DMS114 treated with DMSO at 0.1 percent for 48 hours (cell line): Measurements from ENCODE around the gene FADS6.

Experiments used
- DNase-seq: peaks from one replicate; lab custom pipeline; 2025; ENCODE audit not compliant: unreplicated experiment; lab: John Stamatoyannopoulos, UW

Gene FADS6, protein sequence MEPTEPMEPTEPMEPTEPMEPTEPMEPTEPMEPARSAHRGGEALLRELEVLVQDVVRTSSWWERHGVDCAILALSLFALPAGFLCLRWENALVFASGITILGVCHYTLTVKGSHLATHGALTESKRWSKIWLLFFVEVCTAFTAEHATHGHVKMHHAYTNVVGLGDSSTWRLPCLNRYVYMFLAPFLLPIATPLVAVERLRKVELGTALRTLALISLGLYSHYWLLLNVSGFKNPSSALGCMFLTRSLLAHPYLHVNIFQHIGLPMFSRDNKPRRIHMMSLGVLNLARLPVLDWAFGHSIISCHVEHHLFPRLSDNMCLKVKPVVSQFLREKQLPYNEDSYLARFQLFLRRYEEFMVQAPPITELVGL

DNA sequence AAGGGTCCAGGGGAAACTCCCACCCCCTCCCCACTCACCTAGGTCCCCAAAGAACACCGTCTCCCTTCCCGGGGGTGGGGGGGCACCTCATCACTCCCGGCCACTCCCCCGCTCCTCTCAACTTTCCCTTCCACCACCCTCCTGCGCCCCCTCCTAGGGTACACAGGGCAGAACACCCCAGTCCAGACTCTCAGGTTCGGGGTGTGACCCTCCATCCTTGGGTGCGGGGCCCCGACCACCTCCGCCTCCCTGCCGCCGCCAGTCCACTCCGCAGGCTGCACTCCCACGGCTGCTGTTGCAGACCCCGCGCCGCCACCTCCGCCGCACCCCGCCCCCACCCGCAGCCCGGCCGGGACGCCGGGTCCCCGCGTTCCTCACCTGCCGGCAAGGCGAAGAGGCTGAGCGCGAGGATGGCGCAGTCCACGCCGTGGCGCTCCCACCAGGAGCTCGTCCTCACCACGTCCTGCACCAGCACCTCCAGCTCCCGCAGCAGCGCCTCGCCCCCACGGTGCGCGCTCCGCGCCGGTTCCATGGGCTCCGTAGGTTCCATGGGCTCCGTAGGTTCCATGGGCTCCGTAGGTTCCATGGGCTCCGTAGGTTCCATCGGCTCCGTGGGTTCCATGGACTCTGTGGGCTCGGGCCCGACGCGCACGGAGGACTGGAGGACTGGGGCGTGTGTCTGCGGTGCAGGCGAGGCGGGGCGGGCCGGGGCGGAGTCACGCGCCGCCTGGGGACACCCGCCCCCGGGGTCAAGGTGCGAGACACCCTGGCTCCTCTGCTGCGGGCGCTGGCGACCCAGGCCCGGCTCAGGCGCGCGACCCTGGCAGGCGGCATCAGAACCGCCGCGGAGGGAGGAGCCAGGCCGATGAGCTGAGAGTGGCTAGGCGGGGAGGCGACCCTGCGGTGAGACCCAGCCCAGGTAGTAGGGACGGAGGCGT is at the start of gene FADS6:
Gene FADS6, minus strand, starts transcription at position 660 of the 938 bp plus-strand sequence. Its CDS starts 38 bp downstream, at position 622.
- DNase-seq, result no peak

DNA sequence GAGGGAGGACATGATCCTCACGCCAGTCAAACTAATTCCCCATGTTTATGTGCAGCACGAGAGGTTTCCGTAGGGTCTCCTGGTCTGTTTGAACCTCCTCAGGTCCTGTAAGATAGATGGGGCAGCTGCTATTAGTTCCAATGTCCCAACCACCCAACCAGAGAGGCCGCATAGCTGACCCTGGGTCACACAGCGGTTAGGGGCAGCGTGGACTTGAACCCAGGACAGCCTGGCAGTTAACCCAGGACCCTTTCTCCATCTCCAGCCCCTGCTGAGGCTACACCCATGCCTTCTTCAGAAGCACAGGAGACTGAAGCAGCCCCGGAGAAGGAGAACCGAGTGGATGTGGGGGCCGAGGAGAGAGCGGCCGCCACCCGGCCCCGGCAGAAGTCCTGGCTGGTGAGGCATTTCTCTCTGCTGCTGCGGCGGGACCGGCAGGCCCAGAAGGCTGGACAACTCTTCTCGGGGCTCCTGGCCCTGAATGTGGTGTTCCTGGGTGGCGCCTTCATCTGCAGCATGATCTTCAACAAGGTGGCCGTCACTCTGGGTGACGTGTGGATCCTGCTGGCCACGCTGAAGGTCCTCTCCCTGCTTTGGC is 47.8 kb upstream of the FADS6 start:
- DNase-seq, result no peak

DNA sequence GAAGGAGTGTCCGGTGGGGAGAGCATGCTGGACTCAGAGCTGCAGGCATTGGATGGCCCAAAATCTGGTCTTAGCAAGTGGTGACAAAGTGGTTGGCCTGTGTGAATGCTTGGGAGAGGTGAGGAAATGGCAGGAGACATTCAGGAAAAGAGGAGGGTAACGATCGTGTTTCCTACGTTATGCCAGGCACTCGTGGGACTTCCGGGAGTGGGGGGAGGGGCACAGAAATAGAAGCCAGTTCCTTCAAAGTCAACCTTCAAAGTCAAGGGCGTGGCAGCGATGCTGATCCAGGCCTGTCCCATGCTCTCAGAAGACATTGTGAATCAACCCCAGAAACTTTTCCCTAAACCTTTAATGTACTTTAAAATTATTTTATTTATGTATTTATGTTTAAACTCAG is 46.1 kb upstream of the FADS6 start:
- DNase-seq, result no peak

DNA sequence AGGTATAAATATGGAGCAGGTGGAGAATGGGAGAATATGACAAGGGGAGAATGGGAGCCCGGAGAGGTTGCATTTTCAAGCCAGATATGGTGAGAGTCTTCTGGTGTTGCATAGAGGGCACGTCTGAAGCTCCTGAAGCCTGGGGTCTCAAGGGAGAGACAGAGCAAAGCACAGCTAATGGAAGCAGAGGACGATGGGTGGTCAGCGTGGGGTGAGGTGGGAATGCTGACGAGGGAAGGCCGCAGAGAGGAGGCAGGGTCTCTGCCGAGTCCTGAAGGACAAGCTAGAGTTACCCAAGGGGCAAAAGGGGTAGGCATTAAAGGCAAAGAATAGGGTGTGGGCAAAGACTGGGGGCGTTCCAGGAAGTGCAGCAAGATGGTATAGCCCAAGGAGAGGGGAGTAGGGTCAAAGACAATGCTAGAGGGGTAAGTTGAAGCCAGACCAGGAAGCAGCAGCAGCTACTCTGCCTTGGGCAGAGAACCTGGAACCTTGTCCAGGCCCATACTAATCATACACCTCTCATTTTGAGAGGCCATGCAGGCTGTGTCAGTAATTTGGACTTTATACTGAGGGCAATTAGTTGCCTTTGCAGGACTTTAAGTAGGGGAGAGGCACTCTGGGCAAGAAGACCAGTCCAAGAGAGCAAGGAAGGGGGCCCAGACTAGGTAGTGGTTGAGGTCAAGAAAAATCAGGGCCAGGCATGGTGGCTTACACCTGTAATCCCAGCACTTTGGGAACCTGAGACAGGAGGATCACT is 44.9 kb upstream of the FADS6 start:
- no peak for DNase-seq

DNA sequence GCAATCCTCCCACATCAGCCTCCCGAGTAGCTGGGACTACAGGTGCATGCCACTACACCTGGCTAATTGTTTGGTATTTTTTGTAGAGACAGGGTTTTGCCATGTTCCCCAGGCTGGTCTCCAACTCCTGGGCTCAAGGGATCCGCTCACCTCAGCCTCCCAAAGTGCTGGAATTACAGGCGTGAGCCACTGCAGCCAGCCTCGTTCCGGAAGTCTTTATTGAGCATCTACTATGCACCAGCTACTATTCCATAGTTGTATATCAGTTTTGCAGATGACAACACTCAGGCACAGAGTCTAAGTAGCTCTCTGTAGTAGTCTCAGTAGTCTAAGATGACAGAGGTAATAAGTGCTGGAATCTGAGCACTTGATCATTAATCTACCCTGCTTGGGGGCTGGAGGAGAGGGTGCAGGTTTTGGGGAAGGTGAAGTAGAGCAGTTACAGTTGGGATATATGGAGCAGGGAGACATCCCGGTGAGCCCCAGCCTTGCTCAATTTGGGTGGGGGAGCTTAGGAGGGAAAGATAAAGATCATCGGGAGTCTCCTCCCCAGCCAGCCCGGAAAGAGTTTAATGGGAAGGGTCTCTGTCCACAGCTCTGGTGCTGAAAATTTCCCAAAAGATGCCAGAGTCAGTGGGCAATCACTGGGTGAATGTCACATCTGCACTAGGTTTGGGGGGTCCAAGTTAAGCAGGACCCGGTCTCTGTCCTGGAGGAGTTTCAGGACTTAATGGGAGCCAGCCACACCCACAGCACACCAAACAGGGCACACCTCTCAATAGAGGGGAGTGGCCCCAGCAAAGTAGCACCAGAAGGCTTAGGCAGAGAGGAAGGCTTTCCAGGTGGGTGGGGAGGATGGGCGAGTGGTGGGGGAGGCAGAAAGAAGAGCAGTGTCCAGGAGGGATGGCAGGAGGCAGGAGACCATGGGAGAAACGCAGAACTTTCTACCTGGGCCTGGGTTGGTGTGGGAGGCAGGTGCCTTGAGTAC is 43.9 kb upstream of the FADS6 start:
- DNase-seq, result no peak

DNA sequence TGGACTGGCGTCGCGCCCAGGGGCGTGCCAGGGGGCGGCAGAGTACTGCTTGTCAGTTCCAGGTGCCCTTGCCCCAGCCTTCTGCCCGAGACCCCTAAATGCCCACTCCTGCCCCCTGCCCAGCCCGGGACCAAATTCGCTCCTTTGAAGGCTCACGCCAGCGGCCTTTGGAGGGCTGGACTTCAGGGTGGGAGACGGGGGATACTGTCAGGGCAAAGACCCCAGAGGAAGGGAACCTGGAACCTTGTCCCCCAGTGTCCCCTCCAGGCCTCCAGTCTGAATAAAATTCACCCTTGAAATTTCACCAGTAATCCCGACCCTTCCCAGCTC is 43.0 kb upstream of the FADS6 start:
- no peak for DNase-seq

DNA sequence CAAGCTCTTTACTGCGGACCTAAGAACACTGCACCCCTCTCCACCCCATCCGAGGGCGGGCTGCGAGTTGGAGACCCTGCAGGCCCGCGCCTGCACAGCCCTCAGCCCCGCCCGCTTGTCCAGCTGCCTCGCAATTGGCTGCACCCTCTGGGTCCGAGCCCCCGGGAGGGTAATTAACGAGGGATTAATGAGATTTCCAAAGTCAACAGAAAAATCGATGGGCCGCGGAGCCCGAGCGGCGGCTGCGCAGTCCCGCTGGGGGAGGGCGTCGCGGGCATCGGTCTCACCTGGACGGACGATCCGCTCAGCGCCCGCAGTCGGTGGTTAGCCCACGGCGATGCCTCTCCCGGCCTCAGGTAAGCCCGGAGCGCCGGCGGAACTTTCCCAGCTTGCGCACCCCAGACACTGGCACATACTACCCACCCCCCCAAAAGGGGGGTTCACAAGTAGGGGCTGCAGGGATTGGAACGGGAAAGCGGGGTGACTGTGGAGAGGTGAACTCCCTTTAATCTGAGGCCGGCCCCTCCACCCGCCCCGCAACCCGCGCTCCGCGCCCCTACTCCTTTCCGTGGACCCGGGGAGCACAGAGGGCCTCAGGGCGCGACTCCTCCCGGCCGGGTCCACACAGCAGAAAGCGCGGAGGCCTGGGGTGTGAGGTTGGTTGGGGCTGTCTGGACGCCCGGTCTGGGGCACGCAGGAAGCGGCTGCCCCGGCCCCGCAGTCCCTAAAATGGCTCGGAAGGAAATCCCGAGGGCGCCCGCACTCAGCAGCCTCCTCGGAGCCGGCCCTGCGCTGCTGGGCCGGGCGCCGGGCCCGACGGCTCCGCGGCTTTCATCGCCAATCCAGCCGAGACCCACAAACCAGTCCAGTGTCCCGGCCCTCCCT is 42.4 kb upstream of the FADS6 start, which contains the start of gene OTOP3:
Gene OTOP3, plus strand, starts transcription at position 314 of the 885 bp plus-strand sequence. Its CDS starts 24 bp downstream, at position 338.
- DNase-seq, result no peak

DNA sequence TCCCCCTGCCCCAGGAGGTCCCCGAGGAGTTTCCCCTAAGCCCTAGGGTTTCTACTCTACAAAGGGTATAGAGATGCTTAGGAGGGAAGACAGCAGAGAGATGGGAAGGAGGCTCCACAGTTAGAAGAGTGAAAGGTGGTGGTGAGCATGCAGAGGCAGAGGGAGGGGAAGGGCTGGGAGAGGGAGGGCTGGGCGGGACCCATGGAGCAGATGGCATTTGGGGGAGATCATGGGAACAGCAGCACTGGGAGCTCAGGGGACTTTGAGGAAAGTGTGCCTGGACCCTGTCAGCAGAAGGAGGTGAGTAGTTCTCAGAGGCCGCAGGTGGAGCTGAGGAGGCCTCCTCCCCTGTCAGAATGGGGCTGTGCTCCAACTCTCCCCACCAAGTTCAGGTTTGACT is 41.6 kb upstream of the FADS6 start:
- DNase-seq, result no peak

DNA sequence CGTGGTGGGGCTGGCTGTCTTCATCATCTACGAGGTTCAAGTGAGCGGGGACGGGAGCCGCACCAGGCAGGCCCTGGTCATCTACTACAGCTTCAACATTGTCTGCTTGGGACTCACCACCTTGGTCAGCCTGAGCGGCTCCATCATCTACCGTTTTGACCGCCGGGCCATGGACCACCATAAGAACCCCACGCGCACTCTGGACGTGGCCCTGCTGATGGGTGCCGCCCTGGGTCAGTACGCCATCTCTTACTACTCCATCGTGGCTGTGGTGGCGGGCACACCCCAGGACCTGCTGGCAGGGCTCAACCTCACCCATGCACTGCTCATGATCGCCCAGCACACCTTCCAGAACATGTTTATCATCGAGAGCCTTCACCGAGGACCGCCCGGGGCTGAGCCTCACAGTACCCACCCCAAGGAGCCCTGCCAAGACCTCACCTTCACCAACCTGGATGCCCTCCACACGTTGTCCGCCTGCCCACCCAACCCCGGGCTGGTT is 37.2 kb upstream of the FADS6 start:
- no peak for DNase-seq

DNA sequence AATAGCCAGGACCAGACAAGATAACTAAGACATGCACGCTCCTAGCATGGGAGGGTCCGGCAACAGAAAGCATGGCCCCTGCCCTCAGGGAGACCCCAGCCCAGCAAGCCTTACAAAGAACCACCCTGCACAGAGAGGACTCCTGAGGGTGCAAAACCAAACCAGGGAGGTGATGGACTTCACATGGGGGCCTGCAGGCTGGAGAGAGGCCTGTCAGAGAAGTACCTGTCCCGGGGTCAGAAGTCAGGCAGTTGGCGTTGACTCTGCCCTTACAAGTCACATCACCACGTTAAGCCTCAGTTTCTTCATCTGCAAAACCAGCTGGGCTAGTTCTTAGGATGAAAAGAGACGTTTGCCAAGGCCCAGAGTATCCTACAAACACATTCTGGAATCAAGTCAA is 35.4 kb upstream of the FADS6 start:
- DNase-seq, result no peak

DNA sequence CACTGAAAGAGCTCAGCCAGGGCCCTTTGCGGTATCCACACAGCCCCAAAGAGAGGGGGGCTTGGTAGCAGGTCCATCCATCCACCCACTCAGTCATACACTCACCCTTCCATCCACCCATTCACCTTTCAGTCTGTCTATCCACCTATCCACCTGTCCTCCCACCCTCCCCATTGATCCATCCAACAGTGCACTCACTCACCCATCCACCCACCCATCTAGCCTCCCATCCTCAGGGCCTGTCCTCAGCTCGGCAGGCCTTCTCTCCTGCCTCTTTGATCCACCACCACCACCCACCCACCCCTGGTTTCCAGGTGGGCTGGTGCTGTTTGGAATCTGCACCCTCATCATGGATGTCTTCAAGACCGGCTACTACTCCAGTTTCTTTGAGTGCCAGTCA is 31.8 kb upstream of the FADS6 start:
- no peak for DNase-seq

DNA sequence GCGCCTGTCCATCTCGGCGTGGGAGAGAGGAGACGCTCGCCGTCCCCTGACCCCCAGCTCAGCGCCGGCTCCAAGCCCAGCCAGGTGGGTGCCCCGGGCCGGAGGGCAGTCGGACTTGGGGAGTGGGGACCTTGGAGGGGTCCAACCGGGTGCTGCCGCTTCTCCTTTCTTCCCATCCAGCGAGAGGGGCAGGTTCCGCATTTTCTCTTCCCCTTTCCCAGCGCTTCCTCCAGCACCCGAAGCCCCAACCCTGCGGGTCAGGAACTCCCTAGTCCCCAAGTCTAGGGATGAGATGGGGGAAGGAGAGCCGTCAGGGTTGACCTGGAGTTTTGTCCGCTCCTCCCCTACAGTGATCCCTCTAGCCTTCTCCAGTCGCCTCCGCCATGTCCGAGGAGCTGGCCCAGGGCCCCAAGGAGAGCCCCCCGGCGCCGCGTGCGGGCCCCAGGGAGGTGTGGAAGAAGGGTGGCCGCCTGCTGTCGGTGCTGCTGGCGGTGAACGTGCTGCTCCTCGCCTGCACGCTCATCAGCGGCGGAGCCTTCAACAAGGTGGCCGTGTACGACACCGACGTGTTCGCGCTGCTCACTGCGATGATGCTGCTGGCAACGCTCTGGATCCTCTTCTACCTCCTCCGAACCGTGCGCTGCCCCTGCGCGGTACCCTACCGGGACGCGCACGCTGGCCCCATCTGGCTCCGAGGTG is 31.0 kb upstream of the FADS6 start, which contains the start of gene OTOP2:
Gene OTOP2, plus strand, starts transcription at position 24 of the 699 bp plus-strand sequence. Its CDS starts 360 bp downstream, at position 384.
- no peak for DNase-seq

DNA sequence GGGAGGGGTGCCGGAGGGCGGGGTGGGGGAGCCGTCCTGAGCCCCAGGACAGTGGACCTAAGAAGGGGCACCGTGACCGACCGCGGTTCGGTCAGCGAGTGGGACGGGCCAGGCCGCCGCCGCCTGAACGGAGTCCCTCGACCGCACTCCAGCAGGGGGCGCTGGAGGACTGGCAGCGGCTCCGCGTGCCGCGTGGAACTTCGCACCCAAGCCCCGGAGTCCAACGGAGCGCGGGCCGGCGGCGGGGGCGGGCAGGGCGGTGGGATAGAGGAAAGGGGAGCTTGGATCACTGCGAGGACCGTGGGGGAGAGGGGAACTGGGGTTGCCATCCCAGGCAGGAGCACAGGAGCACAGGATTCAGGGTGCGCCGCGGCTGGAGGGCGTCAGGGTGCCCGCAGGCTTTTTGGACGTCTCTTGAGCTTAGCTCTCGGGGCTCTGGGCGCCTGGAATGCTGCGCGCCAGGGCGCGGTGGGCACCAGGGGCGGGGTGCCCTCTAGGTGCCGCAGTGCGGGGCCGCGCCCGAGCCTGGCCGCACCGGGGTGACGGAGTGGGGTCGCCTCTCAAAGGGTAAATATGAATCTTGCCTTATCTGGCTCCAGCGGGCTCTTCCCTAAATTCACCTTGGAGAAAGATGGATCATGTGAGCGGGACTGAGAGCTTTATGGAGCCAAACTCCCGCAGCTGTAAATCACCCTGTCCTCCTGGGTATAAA is 30.3 kb upstream of the FADS6 start:
- DNase-seq, result no peak

DNA sequence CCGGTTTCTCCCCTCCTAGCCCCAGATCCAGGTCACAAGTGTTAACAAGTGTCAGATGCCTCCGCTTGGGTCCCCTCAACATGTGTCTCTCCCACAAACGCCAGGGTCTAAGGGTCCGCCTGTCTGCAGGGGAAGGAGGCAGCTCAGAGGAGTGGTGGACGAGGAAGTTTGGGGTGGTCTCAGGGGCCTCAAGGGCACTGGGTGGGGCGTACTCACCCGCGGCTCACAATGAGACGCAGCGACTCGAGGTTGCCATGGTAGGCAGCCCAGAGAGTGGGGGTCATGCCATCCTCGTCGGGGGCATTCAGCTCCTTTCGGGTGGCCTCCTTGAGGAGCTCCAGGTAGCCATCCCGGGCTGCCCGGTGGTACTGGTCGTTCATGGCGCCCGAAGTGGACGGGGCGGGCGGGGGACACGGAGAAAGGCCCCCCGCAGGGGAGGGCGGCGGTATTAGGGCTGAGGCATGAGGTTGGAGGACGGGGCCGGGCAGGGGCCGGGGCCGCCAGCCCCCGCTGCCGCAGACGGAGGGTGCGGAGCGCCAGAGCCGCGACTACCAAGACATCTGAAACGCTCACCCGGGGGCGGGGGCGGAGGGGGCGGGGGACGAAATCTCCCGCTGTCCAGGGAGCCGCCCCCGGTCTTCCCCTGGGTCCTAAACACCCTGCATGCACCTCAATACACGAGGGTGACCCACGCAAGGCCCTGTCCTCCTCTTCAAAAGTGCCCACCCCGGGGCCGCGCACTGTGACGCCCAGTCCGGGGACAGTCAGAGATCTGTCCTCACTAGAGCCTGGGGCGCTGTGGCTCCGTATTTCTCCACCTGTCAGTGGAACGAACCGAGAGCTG is 29.5 kb upstream of the FADS6 start, which contains the start of gene USH1G:
Gene USH1G, minus strand, starts transcription at position 562 of the 844 bp plus-strand sequence. Its CDS starts 182 bp downstream, at position 380.
- no peak for DNase-seq

DNA sequence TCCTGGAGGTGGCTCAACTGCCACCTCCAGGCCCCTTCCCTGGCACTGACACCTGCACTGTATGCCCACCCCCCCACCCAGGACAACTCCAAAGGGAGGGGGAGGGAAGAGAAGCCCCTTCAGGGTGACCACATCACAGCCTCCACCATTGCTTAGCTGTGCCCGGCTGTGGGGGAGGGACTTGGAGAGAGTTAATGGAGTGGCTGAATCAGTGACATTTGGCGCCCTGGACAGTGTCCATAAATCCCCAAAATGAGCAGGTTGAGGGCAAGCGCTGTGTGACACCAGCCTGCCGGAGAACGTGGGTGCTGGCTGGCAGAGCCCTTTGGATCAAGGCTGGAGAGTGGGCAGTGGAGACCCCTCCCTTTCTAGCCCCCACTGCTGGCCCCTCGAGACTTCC is 28.7 kb upstream of the FADS6 start:
- DNase-seq, result no peak

DNA sequence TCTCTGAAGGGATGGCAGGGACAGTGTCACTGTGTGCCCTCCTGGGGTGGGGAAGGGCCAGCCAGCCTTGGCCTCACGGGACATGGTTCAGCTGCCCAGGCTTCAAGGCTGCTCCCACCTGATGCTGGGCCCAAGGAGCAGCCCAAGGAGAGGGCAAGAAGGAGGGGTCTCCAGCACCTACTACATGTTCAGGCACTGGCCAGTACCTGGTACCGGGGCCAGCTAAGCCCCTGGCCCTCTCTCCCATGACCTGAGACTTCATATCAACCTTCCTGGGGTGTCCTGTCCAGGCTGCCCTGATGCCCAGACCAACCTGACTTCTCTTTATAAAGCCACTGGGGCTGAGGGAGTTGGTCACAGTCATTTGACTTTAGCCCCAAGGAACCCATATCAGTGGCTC is 28.3 kb upstream of the FADS6 start:
- no peak for DNase-seq
